HG03159 (cell line): Measurements from ENCODE around the gene SLC2A8.

ENCODE experiments used
- ATAC-seq: cut with Tn5 transposase; IDR thresholded peaks from one replicate; pipeline ENCODE4 v1.9.1; 2021; ENCODE audit warnings: mild to moderate bottlenecking, moderate library complexity; ENCODE audit not compliant: unreplicated experiment

The SLC2A8 gene

DNA sequence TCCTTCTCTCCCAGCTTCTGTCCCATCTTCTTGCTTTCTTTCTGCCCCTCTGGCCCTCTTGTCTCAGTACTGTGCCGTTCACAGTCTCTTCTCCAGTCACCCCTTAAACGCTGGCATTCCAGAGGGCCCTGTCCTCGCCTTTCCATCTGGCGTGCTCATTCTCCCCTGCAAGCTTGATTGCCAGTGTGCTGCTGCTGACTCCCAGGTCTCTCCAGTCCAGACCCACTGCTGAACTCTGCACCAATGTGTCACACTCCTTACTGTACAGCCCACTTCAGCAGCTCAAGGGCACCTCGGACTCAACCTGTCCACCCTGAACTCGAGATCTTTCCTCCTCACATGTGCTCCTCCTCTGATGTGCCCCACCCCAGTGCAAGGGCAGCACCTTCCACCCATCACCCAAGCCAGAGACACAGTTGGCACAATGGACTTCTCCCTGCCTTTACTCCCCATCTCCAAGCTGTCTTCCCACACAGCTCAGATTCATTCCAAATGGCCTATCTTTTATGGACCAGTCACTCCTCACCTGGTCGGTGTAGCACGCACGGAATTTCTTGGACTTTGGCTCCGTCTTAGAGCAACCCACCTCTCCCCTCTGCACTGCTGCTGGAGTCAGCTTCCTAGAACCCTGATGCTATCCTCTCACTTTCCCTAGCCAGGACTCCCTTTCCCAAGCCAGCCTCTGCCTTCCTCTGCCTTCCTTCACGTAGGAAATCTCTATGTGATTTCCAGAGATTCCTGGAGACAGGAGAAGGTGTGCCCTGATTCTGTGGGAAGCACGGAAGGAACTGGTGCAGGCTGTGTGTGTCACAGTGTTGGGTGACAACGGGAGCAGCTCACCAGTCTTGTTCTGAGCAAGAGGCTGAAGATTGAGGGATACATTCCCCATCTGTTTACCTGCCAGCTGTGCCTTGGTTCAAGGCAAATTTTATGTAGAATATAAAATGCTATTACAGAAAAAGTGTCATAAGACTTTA, 26.0 kb upstream of the SLC2A8 start:
- ATAC-seq = no peak

- no peak for ATAC-seq
Measured at GRCh38 chr9:127380479-127380878, 16.5 kb upstream of the SLC2A8 start.

DNA sequence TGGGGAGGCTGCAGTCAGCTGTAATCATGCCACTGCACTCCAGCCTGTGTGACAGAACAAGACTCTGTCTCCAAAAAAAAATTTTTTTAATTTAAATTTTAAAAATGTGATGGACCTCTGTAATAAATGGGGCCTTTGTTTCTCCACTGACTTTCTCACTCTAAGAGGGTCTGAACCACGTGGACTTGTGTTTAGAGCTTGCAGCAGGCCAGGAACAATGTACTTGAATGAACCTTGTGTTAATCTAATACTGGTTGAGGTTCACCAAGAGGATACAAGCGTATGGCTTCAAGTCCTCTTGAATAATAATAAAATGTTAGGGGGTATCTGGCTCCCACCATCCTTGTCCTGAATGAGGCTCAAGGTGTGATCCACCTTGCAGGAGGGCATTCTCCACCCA, 14.4 kb upstream of the SLC2A8 start:
- ATAC-seq = no peak

- ATAC-seq = no peak
Measured at GRCh38 chr9:127384016-127384730, 12.8 kb upstream of the SLC2A8 start.

DNA sequence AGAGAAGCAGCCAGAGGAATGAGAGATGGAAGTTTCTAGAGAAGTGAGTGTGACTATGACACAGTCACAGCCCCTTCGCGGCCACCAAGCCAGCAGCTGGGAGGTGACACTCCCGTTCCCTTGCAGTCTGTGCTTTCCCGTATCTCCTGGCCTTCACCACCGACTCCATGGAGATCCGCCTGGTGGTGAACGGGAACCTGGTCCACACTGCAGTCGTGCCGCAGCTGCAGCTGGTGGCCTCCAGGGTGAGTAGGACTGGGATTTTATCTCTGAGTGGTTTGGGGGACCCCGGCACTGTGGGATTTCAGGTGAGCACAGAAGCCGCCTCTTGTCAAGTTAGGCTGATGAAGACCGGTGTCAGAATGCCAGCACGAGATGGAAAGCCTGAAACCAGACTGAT, 12.1 kb upstream of the SLC2A8 start:
- no peak for ATAC-seq

DNA sequence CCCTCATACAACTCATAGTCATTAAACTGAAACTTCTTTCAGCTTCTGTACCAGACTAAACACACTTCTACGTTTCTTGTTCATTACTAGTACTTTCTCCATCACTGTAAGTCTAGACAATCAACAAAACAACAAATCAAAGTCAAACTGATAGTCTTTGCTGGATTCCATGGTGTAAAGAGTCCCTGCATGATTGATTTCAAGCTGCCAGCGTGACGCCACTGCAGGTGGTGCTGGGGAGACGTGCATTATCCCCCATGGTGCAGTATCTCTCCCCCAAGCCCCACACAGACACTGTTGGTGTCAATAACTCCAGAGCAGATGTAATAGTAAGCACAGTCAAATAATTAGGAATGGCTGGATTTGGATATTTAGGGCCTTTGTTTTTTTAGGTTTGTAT, 10.7 kb upstream of the SLC2A8 start:
- no peak for ATAC-seq

DNA sequence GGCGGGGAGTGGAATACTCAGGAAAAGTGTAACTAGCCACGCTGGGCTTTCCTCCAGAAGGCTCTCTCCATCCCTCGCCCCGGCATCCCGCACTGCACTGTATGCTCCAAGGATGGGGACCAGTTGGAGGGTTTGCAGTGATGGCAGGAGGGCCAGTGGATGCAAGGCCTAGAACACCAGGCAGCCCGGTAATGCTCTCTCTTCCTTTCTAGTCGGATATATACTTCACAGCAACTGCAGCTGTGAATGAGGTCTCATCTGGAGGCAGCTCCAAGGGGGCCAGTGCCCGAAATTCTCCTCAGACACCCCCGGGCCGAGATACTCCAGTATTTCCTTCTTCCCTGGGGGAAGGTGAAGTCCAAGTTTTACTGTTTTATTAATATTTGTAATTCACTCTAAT, 10.0 kb upstream of the SLC2A8 start:
- ATAC-seq = no peak

DNA sequence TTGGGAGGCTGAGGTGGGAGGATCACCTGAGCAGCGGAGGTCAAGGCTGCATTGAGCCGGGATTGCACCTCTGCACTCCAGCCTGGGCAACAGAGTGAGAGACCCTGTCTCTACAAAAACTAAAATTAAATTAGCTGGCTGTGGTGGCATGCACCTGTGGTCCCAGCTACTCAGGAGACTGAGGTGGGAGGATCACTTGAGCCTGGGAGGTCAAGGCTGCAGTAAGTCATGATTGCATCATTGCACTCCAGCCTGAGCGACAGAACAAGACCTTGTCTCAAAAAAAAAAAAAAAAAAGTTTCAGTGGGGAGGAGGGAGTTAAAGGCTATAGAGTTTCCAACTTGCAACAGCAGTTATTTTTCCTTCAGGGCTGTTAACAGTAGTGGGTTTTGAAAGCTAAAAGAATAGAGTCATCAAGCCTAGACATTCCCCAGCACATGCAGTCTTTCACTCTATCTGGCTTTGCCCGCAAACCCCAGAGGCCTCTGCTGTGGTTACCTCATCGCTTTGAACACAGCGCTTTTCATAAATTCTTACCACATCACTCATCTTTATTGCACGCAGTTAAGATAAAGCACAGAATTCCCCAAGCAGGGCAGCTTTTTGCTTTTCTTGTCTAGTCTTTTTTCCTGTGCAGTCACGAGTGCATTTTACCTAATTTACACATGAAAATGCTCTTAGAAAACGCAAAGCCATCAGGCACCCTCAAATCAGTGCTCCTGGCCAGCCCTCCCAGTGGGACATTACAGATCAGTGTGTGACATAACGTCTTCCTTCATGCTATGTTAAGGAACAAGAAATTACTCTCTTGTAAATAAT, 8.7 kb upstream of the SLC2A8 start:
- ATAC-seq = peak; percentile 81

GRCh38 chr9:127388856-127389238, 8.1 kb upstream of the SLC2A8 start:
- ATAC-seq = no peak

- ATAC-seq = no peak
Measured at GRCh38 chr9:127389381-127390247, 7.4 kb upstream of the SLC2A8 start.

GRCh38 chr9:127390248-127390545, 6.8 kb upstream of the SLC2A8 start:
- ATAC-seq = no peak

- ATAC-seq = no peak
Measured at GRCh38 chr9:127390563-127390962, 6.4 kb upstream of the SLC2A8 start.

DNA sequence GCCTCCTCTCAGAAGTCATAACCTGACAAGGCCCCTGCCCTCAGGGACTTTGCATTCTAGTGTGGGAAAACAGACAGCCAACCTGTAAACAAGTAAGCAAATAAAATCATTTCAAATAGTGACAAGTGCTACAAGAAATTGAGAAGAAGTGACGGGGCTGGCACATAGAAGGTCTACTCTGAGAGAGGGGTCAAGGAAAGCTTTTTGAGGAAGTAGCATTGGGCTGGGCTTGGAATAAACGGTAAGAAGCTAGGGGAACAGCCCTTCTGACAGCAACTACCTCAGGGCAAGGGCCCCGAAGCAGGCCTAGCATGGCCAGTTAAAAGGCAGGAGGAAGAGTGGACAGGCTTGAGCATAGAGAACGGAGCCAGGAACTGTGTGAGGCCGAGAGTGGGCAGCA, 4.8 kb upstream of the SLC2A8 start:
- ATAC-seq = no peak

DNA sequence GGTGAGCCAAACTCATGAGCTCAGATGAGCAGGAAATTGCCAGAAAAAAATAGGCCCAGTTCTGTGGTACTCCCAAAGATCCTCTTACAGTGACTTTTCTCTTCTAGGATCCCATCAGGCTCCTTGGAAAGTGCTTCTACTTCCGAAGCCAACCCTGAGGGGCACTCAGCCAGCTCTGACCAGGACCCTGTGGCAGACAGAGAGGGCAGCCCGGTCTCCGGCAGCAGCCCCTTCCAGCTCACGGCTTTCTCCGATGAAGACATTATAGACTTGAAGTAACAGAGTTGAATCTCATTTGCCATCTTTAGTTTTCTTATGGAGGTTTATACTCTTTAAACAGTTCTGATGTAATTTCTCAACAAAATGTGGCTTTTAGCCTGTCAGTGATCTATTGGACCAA, 4.0 kb upstream of the SLC2A8 start:
- ATAC-seq = no peak

DNA sequence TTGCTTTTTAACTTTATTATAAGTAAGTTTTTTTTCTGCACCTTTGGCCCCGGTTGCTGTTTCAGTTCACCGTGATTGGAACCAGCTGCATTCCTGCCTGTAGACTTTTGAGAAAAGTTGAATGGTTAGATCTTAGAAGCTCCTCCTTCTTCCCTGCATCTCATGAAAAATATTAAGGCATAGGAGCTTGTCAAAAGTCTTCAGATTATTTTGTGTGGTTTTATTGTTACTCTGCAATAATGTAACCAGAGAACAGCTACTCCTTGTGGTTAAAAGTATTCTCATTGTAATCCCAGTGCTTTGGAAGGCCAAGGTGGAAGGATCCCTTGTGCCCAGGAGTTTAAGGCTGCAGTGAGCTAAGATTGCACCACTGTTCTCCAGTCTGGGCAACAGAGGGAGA, 3.3 kb upstream of the SLC2A8 start:
- no peak for ATAC-seq

DNA sequence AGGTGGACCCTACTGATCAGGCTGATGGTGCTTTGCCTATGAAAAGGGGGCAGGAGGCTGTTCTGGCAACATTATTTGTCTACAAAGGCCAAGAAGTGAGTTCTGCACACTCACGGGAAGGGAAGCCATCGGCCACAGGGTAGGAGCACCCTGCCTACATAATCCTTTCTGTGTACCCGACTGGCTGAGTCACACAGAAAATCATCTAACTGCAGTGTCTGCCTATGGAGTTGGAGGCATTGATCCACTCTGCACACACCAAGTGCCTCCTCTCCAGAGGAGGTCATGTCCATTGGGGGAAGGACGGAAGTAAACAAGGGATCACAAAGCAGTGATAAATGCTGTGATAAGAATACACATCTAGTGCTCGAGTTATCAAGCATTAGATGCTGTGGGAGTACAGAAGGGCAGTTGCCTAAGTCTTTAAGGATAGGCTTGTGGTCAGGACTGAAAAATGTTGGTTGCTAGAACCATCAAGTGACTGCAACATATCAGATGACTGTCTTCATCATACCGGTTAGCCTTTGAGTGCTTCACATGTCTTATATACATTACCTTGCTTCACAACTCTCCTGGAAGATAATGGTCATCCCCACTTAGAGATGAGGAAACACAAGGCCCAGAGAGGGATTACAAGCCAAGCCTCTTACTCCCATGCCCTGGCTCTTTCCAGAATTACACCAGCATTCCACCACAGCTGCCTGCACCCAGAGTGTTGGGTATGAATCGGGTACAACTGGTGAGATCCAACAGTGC, 1.3 kb upstream of the SLC2A8 start:
- no peak for ATAC-seq

DNA sequence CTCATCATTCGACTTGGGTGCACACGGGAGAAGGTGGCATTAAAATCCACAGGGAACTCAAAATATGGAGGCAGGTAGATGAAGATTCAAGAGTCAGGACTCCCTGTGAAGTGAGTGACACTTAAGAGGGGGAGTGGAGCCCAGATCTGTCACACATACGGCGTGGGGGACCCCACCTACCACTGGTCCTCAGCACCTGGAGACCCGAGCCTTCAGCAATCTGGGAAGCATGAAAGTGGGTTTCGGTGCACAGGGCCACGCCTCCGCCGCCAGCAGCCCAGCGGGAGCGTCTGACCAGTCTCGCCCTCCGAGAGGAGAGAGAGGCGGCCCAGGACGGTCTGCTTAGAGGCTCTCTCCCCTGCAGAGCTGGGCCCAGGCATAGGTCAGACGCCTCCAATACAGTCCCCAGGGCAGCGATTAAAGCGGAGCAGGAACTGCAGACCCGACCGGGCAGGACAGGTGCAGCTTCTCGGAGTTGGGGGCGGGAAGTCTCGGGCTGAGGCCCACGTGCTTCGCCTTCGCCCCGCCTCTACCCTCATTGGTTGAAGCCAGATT, 639 bp upstream of the SLC2A8 start:
- no peak for ATAC-seq

- ATAC-seq = no peak
Measured at GRCh38 chr9:127397646-127398274, 791 bp downstream of the SLC2A8 start.

- no peak for ATAC-seq
Measured at GRCh38 chr9:127398275-127398647, 1.3 kb downstream of the SLC2A8 start.
